ENCODE measurements around the gene KDM8.

KDM8 gene

DNA sequence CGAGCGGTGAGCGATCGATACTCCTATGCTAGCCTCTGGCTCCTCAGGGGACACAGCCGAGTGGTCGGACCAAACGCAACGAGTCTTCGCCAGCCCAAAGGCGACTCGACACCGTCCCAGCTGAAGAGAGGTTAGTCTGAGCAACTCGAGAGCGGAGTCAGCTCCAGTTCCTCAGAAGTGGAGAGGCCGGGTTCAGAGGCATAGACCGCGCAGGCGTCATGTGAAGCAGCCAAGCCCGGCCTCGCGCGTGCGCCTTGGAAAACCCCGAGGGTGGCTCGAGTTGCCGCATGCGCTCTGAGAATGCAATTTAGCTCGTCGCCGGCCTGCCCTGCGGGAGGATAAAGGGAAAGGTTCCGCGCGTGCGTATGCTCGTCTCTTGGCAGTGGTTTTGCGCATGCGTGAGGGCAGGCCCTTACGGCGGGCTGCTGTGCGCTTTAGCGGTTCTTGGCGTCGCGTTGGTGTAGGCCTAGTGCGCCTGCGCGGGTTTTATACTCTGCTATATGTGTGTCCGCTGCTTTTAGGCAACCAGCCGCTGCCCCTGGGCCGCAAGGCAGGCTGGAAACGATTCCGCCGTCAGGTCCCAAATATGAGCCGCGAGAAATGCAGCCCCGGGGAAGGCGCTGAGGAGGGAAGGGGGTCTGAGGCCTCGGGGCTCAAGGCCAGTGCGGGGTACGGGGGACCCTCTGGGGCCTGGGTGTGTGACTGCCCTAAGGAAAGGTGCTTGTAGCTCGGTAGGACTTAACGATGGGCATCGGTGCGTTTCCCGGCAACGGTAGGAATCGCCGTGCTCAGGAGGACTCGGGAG lies at the start of gene KDM8:
Gene KDM8, plus strand, starts transcription at position 20 of the 805 bp plus-strand sequence. CDS start 6,598 bp downstream, outside the sequence.
- DNase-seq, result peak; percentile 99

- peak; percentile 62 to 71 for DNase-seq
Measured at GRCh38 chr16:27154705-27155521, 48.4 kb upstream of the KDM8 start.

DNA sequence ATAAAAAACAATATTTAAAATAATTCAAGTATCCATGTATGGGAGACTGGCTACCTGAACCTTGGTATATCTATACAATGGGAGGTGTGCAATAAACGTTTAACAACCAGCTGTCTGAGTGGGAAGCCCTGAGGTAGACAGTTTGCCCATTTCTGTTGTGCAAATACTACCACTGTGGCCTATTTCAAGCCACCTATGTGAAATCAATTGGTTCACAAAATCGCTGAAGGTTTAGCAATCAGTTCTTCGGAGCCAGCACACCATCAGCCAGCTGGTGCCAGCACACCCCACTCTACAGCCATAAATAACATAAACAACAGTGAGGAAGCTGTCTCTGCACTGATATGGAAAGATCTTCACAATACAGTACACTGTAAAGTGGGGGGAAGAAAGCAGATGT lies 46.7 kb upstream of the KDM8 start:
- no peak for DNase-seq

DNA sequence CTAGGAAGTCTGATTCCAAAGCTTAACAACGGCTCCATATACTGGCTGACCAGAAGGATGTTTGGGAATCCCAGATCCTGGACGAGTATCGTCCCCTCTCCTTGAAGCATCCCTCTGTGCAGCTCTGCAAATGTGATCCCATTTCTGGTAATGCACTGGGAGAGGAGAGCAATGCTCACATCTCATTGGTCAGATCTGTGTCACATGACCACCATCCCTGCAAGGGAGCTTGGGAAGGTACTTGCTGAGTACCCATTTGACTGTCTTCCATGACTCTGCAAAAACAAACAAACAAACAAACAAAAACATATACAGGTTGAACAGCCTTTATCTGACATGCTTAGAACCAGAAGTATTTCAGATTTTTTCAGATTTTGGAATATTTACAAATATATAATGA lies 41.9 kb upstream of the KDM8 start:
- no peak for DNase-seq

DNA sequence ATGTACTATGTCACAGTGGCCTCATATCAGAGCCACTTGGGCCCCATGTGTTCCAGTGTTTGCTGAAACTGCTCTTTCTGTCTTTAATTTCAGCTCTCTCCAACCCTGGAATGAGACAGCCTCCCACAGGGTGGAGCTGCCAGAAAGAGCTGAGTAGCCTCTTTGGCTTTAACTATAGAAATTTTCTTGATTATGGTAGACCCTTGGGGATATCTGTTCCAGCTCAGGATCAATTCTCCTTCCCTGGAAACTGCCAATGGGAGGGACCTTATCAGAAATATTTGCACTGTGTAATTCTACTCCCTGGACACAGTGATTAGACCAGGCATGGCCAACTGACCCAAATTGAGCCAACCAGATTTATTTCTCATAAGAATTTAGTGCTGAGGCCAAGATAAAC lies 39.0 kb upstream of the KDM8 start:
- no peak for DNase-seq

- no peak for DNase-seq
Measured at GRCh38 chr16:27165576-27165975, 37.8 kb upstream of the KDM8 start.

- no peak for DNase-seq
Measured at GRCh38 chr16:27168790-27169189, 34.5 kb upstream of the KDM8 start.

DNA sequence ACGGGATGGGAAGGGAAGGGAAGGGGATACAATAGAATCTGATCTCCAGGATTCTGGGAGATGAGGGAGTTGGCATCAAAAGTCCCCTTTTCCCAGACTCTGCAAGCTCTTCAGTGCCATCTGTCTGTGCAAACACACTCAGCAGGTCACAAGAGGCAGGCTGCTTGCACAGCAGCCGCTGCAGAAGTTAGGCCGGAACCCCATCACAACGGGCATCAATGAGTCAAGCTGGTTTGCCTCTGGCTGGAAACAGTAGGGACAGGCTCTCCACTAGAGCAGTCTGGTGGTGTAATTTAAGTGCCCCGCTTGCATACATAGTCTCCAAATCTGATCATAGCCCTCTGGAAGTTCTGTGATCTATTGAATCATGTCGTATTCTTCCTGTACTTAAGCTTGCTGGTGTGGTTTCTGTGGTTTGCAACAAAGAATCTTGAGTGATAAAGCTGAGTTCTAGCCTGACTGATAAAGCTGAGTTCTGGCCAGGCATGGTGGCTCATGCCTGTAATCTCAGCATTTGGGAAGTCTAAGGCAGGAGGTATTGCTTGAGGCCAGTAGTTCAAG lies 33.7 kb upstream of the KDM8 start:
- DNase-seq, result peak; percentile 62 to 63

DNA sequence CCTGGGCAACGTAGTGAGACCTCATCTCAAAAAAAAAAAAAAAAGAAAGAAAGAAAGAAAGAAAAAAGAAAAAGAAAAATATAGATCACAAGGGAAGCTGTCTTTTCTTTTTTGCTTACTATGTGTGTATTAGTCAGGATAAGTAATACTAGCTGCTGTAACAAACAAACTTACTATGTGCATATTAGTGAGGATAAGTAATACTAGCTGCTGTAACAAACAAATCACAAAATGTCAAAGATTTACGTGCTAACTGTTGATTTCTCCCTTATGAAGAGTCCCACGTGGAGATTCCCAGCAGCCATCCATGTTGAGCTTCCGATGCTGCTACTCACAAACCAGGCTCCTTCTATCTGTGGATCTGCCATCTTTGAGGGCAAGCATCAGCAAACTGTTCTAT lies 31.7 kb upstream of the KDM8 start:
- no peak for DNase-seq

- peak; percentile 41 to 42 for DNase-seq
Measured at GRCh38 chr16:27174007-27174406, 29.3 kb upstream of the KDM8 start.

DNA sequence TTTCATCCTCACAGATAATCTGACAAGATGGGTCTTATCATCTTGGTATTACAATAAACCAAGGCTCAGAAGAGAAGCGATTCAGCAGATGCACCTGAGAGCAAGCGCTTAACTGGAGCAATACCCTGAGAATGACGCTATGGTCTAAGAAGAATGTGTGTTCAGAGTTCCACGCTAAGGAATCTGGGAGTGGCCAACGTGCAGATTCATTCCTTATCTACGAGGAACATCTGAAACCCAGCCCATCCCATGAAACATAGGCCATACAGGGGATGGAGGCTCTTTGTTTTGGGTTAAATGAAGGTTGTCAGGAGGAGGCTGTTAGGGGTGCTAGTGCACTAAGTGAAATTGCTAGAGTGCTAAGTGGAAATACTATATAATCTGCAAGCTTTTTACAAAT lies 28.5 kb upstream of the KDM8 start:
- DNase-seq, result no peak

DNA sequence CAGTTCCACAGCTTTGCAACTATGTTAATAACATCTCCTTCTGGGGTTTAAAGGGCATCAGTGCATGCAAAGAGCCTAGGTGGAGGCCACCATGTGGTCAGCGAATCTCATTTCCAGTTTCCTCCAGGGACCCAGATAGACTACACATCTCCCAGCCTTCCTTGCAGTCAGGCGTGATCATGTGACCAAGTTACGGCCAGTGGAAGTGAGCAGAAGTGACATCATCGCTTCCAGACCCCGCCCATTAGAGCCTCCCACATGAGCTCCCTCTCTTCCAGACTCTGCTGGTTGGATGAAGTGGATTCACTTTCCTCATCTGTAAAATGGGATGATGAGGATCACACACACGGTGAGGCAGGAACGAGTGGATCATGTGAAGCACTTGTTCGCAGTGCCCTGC lies 27.4 kb upstream of the KDM8 start:
- DNase-seq, result no peak

DNA sequence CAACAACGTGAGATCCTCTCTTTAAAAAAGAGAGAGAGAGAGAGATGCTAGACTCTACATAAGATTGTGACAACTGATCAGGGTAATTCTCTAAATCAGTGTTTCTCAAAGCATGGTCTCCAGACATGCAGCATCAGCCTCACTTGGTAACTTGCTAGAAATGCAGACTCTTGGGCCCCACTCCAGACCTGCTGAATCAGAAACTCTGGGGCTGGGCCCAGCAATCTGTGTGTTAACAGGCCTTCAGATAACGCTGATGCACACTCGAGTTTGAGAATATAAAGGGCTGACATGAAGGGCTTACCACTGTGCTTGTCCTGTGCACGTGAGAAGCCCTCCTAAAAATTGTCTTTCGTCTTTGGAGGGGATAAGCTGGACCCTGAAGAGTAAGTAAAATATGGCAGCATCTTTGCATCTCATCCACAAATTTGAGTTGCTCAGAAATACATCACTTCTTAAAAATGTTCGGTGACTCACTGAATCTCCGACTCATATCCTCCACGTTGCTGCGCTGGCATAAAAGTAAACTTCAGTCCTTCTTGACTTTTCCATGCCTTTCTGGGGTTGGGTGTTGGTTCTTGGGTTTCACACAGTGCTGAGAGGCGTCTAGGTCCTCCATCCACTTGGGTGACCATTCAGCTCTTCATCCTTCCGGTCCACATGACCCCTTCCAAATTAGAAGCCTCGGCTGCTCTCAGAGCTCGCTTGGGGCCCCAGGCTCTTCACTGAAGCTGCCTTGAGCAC lies 26.1 kb upstream of the KDM8 start:
- DNase-seq, result peak; percentile 31 to 33

GRCh38 chr16:27179500-27180072 lies 23.7 kb upstream of the KDM8 start:
- DNase-seq, result peak; percentile 86 to 89

DNA sequence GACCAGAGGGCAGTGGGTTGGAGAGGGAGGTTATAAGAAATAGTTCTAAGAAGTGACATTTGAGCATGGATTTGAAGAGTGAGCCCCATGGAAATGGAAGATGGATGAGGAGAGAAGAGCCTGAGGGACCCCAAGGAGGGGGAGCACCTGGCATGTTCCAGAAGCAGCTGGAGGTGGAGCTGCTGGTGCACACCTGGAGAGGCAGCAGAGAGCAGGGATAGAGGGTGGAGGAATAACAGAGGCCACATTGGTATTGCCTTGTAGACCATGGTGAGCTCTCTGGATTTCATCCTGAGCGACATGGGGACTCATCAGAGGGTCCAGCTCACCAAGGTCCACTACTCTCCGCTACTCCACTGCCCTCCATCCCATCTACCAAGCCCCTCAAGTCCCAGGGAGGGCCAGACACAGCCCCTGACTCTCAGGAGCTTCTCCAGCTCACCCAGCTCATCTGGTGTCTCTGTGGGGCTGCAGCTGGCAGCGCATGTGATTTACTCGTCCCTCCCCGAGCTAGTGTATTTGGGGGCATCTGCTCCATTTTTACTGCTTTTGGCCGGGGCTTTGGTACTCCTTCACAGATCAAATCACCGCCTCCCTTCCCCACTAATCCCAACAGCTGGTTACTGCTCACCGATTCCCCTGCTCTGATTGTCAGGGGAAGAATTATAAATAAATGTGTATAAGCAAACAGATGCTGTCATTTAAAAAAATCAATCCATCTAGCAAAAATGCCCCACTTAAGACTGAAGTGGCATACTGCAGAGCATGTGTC lies 22.1 kb upstream of the KDM8 start:
- DNase-seq, result no peak

DNA sequence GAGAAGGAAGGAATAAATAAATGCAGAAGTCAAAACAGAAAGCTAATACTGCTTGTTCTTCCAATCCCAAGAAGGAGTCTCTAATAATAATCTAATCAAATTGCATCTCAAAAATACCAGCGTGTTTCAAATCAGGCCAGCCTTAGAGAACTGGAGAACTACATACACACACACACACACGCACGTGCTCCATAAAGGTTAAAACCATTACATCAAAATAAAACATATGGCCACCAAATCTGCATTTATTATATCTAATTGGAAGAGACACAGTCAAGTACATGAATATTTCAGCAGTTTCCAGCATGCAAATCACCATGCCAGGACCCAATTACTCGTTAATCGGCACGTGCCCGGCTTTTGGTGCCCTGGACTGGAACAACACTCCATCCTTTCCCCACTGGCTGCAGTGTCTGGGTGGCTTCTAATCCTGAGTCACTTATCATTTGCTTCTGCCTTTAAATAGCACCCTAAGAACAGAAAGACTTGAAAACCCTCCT lies 20.4 kb upstream of the KDM8 start:
- no peak for DNase-seq

GRCh38 chr16:27185776-27186130 lies 17.6 kb upstream of the KDM8 start:
- DNase-seq, result no peak

- no peak for DNase-seq
Measured at GRCh38 chr16:27188633-27189032, 14.7 kb upstream of the KDM8 start.

DNA sequence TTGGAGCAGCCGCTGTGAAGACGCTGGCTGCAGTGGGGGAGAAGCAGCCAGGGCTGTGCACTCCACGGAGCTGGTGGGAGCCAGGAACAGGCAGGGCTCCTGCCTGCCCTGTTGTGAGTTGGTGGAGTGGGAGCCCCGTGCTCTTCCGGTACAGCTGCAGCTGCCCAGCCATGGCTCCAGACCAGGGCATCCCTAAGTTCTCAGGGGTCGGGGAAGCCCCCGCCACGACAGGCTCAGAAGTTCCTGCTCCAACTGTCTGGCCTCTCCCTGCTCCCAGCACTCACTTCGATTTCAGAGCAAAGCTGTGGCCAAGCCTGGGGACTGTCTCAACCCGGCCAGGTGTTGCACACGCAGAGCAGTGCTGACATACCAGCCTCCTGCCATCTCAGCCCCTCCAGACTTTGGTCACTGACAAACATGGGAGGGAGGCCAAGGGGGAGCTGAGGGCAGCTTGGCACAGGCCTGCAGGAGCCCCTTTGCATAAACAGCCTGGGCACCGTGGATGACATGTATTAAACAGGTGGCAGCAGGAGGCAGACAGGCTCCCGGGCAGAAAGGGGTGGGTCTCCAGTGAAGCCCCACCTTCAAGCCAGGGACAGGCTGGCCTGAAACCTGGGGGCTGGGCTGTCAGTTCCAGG lies 13.9 kb upstream of the KDM8 start:
- no peak for DNase-seq

GRCh38 chr16:27190316-27190871 lies 12.9 kb upstream of the KDM8 start:
- DNase-seq, result no peak

GRCh38 chr16:27191352-27191924 lies 11.9 kb upstream of the KDM8 start:
- DNase-seq, result no peak

Measured in activated CD4-positive, alpha-beta T cell treated with anti-CD3 and anti-CD28 coated beads, Interleukin-2, amount 50 U/mL, for 4 hours (primary cell).